H1 (cell line): Measurements from ENCODE around the gene DDAH2. TPM values are rescaled to one million over a fixed set of nuclear protein-coding genes. Genes with fewer than 3 reads are reported as not detected.
"Not testable (repeated sequence)": the region's sequence is repeated elsewhere in the genome, so short reads cannot be mapped to it uniquely, and the experiment has no call there.

Experiments
- CTCF ChIA-PET: fragments of 300-600 bp; sonication (Branson Sonifier 250); formaldehyde crosslinking; loops from one replicate; lab custom pipeline; 2021; ENCODE audit not compliant: partially characterized antibody; lab: Charles Lee
- POLR2A ChIA-PET: fragments of 300-600 bp; sonication (Branson Sonifier 250); formaldehyde crosslinking; loops from one replicate; lab custom pipeline; 2021; ENCODE audit warnings: inconsistent platforms; ENCODE audit not compliant: partially characterized antibody; lab: Charles Lee
- DNase-seq, 2 experiments: peaks; one replicate each; pipeline versions ENCODE4 v3.0.0 to v3.0.0-alpha.2; 2010 to 2022; ENCODE audit warnings: low spot score in 2 of 2, low read depth in 1 of 2, mixed read lengths in 1 of 2
- FAIRE-seq: peaks from 2 replicates; lab custom pipeline; 2011; peaks lifted over from hg19 to GRCh38; lab: Jason Lieb, UNC
- H2AFZ ChIP-seq: 2 replicates; pipeline ENCODE4 v1.8.1; 2012; ENCODE audit warnings: low read length, inconsistent platforms
- H2AK5ac ChIP-seq: 2 replicates; pipeline ENCODE4 v1.6.1; 2013; ENCODE audit warnings: low read depth, low read length
- H2BK120ac ChIP-seq: replicated peaks from 2 replicates; pipeline ENCODE3; 2013; ENCODE audit warnings: low read depth, low read length, inconsistent platforms
- H2BK12ac ChIP-seq: 2 replicates; pipeline ENCODE4 v1.6.1; 2013; ENCODE audit warnings: low read depth, low read length
- H2BK15ac ChIP-seq: 2 replicates; pipeline ENCODE4 v1.6.1; 2013; ENCODE audit warnings: low read length
- H2BK20ac ChIP-seq: 2 replicates; pipeline ENCODE4 v1.6.1; 2013; ENCODE audit warnings: low read length
- H2BK5ac ChIP-seq: 2 replicates; pipeline ENCODE4 v1.6.1; 2013; ENCODE audit warnings: low read depth, low read length
- H3K14ac ChIP-seq: 2 replicates; pipeline ENCODE4 v1.6.1; 2013; ENCODE audit warnings: inconsistent platforms; ENCODE audit not compliant: insufficient read length
- H3K18ac ChIP-seq: 2 replicates; pipeline ENCODE4 v1.6.1; 2013; ENCODE audit warnings: low read length; ENCODE audit errors: extremely low read depth
- H3K23ac ChIP-seq: 2 replicates; pipeline ENCODE4 v1.6.1; 2013; ENCODE audit warnings: inconsistent platforms; ENCODE audit not compliant: insufficient read length
- H3K23me2 ChIP-seq: 2 replicates; pipeline ENCODE4 v1.6.1; 2013; ENCODE audit warnings: low read depth, low read length
- H3K27ac ChIP-seq: 2 replicates; pipeline ENCODE4 v1.6.1; 2011; ENCODE audit warnings: low read depth, low read length, inconsistent platforms
- H3K27me3 ChIP-seq, 4 experiments: replicated peaks in 1 of 4; 1 replicate in 1 of 4; 2 replicates in 3 of 4; pipeline versions ENCODE4 v1.6.1 to v1.8.1; 2011 to 2013; ENCODE audit warnings: low read length in 3 of 4, mild to moderate bottlenecking in 3 of 4, inconsistent platforms in 2 of 4, mixed read lengths in 2 of 4, moderate library complexity in 1 of 4; ENCODE audit not compliant: control insufficient read depth in 3 of 4, insufficient read depth in 3 of 4; ENCODE audit errors: extremely low read depth in 1 of 4
- H3K36me3 ChIP-seq, 4 experiments: 2 replicates each; pipeline versions ENCODE4 v1.6.1 to v1.8.1; 2011 to 2013; ENCODE audit warnings: mild to moderate bottlenecking in 4 of 4, low read length in 3 of 4, moderate library complexity in 2 of 4, control low read depth in 1 of 4, inconsistent platforms in 1 of 4; ENCODE audit not compliant: insufficient read depth in 4 of 4, control insufficient read depth in 2 of 4
- H3K4ac ChIP-seq: replicated peaks from 2 replicates; pipeline ENCODE3; 2013; ENCODE audit warnings: low read length, low read depth, mixed read lengths, inconsistent platforms; ENCODE audit not compliant: insufficient read length
- H3K4me1 ChIP-seq, 4 experiments: replicated peaks in 1 of 4; 1 replicate in 1 of 4; 2 replicates in 3 of 4; pipeline versions ENCODE4 v1.6.1 to v1.8.1; 2011 to 2013; ENCODE audit warnings: low read length in 3 of 4, inconsistent platforms in 2 of 4, mixed read lengths in 1 of 4; ENCODE audit not compliant: insufficient read depth in 4 of 4, control insufficient read depth in 3 of 4
- H3K4me2 ChIP-seq, 2 experiments: 2 replicates each; pipeline versions ENCODE4 v1.6.1 to v1.8.1; 2011 to 2013; ENCODE audit warnings: low read depth in 2 of 2, low read length in 2 of 2, control low read depth in 1 of 2, inconsistent platforms in 1 of 2, mild to moderate bottlenecking in 1 of 2; ENCODE audit not compliant: insufficient read depth in 1 of 2
- H3K4me3 ChIP-seq, 4 experiments: fragments of 200-600, 300-600 bp in 1 of 4; sonication (generic), shearing (Covaris generic), sonication (Bioruptor Twin) in 1 of 4; 2 replicates each; pipeline versions ENCODE4 v1.5.1 to v1.8.1; 2011 to 2016; ENCODE audit warnings: low read length in 4 of 4, low read depth in 3 of 4, control low read depth in 2 of 4, inconsistent platforms in 2 of 4, mild to moderate bottlenecking in 2 of 4, mixed read lengths in 1 of 4, moderate library complexity in 1 of 4; ENCODE audit not compliant: insufficient read depth in 2 of 4; ENCODE audit errors: extremely low read depth in 1 of 4
- H3K56ac ChIP-seq: replicated peaks from 2 replicates; pipeline ENCODE3; 2013; ENCODE audit warnings: low read depth, mild to moderate bottlenecking, mixed read lengths, low read length, inconsistent platforms; ENCODE audit not compliant: insufficient read length
- H3K79me1 ChIP-seq: 2 replicates; pipeline ENCODE4 v1.6.1; 2013; ENCODE audit warnings: low read depth, low read length, control low read depth
- H3K79me2 ChIP-seq, 2 experiments: 2 replicates each; pipeline versions ENCODE4 v1.6.1 to v1.8.1; 2012 to 2013; ENCODE audit warnings: low read length in 2 of 2, mild to moderate bottlenecking in 2 of 2, inconsistent platforms in 1 of 2; ENCODE audit not compliant: insufficient read depth in 2 of 2, control insufficient read depth in 1 of 2
- H3K9ac ChIP-seq, 4 experiments: replicated peaks in 1 of 4; 1 replicate in 1 of 4; 2 replicates in 3 of 4; pipeline versions ENCODE4 v1.6.1 to v1.8.1; 2011 to 2013; ENCODE audit warnings: low read depth in 3 of 4, low read length in 3 of 4, control low read depth in 2 of 4, mild to moderate bottlenecking in 2 of 4, moderate library complexity in 2 of 4, inconsistent platforms in 1 of 4; ENCODE audit errors: extremely low read depth in 1 of 4
- H3K9me3 ChIP-seq, 2 experiments: 2 replicates each; pipeline versions ENCODE4 v1.6.1 to v1.8.1; 2012 to 2013; ENCODE audit warnings: mild to moderate bottlenecking in 2 of 2, moderate library complexity in 2 of 2, control low read depth in 1 of 2, inconsistent platforms in 1 of 2, low read depth in 1 of 2, low read length in 1 of 2, mixed read lengths in 1 of 2; ENCODE audit not compliant: insufficient read depth in 2 of 2
- H4K20me1 ChIP-seq, 2 experiments: replicated peaks in 1 of 2; 2 replicates each; pipeline versions ENCODE3 to v1.8.1; 2011 to 2013; ENCODE audit warnings: inconsistent platforms in 2 of 2, low read length in 2 of 2, mild to moderate bottlenecking in 1 of 2; ENCODE audit not compliant: insufficient read depth in 2 of 2, control insufficient read depth in 1 of 2
- H4K5ac ChIP-seq: 2 replicates; pipeline ENCODE4 v1.6.1; 2013; ENCODE audit warnings: low read length, low read depth, mixed read lengths, inconsistent platforms; ENCODE audit not compliant: insufficient read length
- H4K8ac ChIP-seq: 2 replicates; pipeline ENCODE4 v1.8.0; 2013; ENCODE audit warnings: mild to moderate bottlenecking, moderate library complexity, low read length, inconsistent platforms; ENCODE audit not compliant: insufficient read depth; ENCODE audit errors: extremely low read depth
- H4K91ac ChIP-seq: replicated peaks from 2 replicates; pipeline ENCODE3; 2013; ENCODE audit warnings: low read length, mixed read lengths, inconsistent platforms; ENCODE audit not compliant: insufficient read length
- WGBS, 2 experiments: shearing (Covaris generic) in 1 of 2; methylation state at CpG; one replicate each; pipeline versions ENCODE4 v1.1.6 to v1.1.7; 2013 to 2015; ENCODE audit warnings: low lambda C conversion rate in 2 of 2, mixed read lengths in 2 of 2, inconsistent platforms in 1 of 2, low coverage in 1 of 2, missing lambda C conversion rate in 1 of 2; ENCODE audit not compliant: insufficient replicate concordance in 2 of 2, insufficient coverage in 1 of 2, insufficient read length in 1 of 2; ENCODE audit errors: extremely low coverage in 1 of 2, missing lambda C conversion rate in 1 of 2; 5-methylcytosine and 5-hydroxymethylcytosine counted together
- polyA plus RNA-seq, 7 experiments: library from polyadenylated mRNA; depleted of rRNA in 3 of 7; stranded (reverse) in 5 of 7; unstranded in 2 of 7; fragments of >200 nt in 5 of 7; fragments of 200-250 nt in 2 of 7; gene quantifications; 1 replicate in 5 of 7; 2 replicates in 1 of 7; 4 replicates in 1 of 7; pipeline versions ENCODE4 v1.2.1 to v1.2.3, GENCODE V29; 2011 to 2013; ENCODE audit warnings: missing spikeins in 2 of 7, mixed read lengths in 2 of 7
- total RNA-seq: library from RNA; stranded (reverse); fragmentation: NEBNext Ultra II Directional; extraction: Animal tissue kit (Norgen Biotek cat#: 25700); gene quantifications from 2 replicates; pipeline ENCODE4 v1.2.1, GENCODE V29; 2021

The DDAH2 gene
- total and polyA plus RNA-seq, 2 of the 8 experiments (the other 6 are each of a cell fraction or from before 2014, with no cell fraction given) = 53.3 to 73.5 TPM

- POLR2A ChIA-PET, H4K20me1 ChIP-seq, H3K4me2 ChIP-seq, H2AK5ac ChIP-seq, H4K91ac ChIP-seq, H3K79me2 ChIP-seq, H2BK5ac ChIP-seq, H2BK120ac ChIP-seq, H2BK20ac ChIP-seq, H3K27me3 ChIP-seq, DNase-seq, H3K56ac ChIP-seq, H2BK12ac ChIP-seq, H3K23ac ChIP-seq, H3K9me3 ChIP-seq, H2BK15ac ChIP-seq, H3K4me1 ChIP-seq, H2AFZ ChIP-seq, H4K5ac ChIP-seq, H3K4ac ChIP-seq, H3K27ac ChIP-seq, H3K14ac ChIP-seq, H4K8ac ChIP-seq, H3K23me2 ChIP-seq, FAIRE-seq, H3K18ac ChIP-seq, H3K36me3 ChIP-seq, H3K4me3 ChIP-seq, H3K9ac ChIP-seq, H3K79me1 ChIP-seq: not testable (repeated sequence)
- CTCF ChIA-PET = interaction anchor here (1.0 to 1.4 kb wide), 3 partner anchors 9 to 15 kb away, joined by 3 read pairs; partner anchors contain the start of gene LY6G6C
- WGBS, 2 experiments = 96% methylated on average over 11 of the region's 11 CpGs; no CpG with 5 or more reads in 1 of the 2 experiments
Observed at GRCh38 chr6:31709157-31709556, 19.9 kb downstream of the DDAH2 start.
